PC-3 (cell line): Measurements from ENCODE around the gene STAT5B. TPM values are rescaled to one million over a fixed set of nuclear protein-coding genes. Genes with fewer than 3 reads are reported as not detected.

Source experiments
- ATAC-seq: fragments of 200-7000 bp; cut with Tn5 transposase; 2 replicates; pipeline ENCODE4 v1.9.1; 2020; ENCODE audit warnings: mild to moderate bottlenecking, moderate library complexity
- BruUV-seq: library from RNA; stranded (reverse); fragments of 400-500 nt; replicated peaks from 2 replicates; lab custom pipeline; 2021; lab: Mats Ljungman, UMichigan
- CTCF ChIA-PET: fragments of 300-600 bp; sonication (Branson Sonifier 250); formaldehyde crosslinking; loops from one replicate; lab custom pipeline; 2022; ENCODE audit warnings: antibody characterized with exemption; lab: Charles Lee
- POLR2A ChIA-PET: fragments of 300-600 bp; sonication (Branson Sonifier 250); formaldehyde crosslinking; loops from one replicate; lab custom pipeline; 2022; ENCODE audit warnings: antibody characterized with exemption; ENCODE audit not compliant: unreplicated experiment; lab: Charles Lee
- DNase-seq: peaks from one replicate; pipeline ENCODE4 v3.0.0-alpha.2; 2015
- H2AFZ ChIP-seq: fragments of 300-600 bp; sonication (generic); 2 replicates; pipeline ENCODE4 v1.6.0; 2016; ENCODE audit warnings: antibody characterized with exemption, low read length
- H3F3A ChIP-seq: fragments of 300-600 bp; sonication (generic); one replicate; pipeline ENCODE4 v1.6.0; 2017; ENCODE audit warnings: antibody characterized with exemption, low read length, control low read depth, mild to moderate bottlenecking; ENCODE audit not compliant: unreplicated experiment
- H3K27ac ChIP-seq: fragments of 300-600 bp; sonication (generic); 2 replicates; pipeline ENCODE4 v1.5.1; 2016; ENCODE audit warnings: mild to moderate bottlenecking, low read length
- H3K27me3 ChIP-seq: fragments of 300-600 bp; sonication (generic); 2 replicates; pipeline ENCODE4 v1.6.1; 2016; ENCODE audit warnings: low read length, mixed read lengths
- H3K36me3 ChIP-seq: fragments of 300-600 bp; sonication (generic); 2 replicates; pipeline ENCODE4 v1.6.1; 2016; ENCODE audit warnings: low read depth, mixed run types, low read length, mixed read lengths
- H3K4me1 ChIP-seq: fragments of 300-600 bp; sonication (generic); 2 replicates; pipeline ENCODE4 v1.5.1; 2016; ENCODE audit warnings: low read length; ENCODE audit not compliant: insufficient read depth
- H3K4me2 ChIP-seq: fragments of 300-600 bp; sonication (generic); 2 replicates; pipeline ENCODE4 v1.6.0; 2016; ENCODE audit warnings: low read length
- H3K4me3 ChIP-seq: fragments of 300-600 bp; sonication (generic); 2 replicates; pipeline ENCODE4 v1.5.1; 2016; ENCODE audit warnings: mild to moderate bottlenecking, low read length, mixed read lengths
- H3K79me2 ChIP-seq: fragments of 300-600 bp; sonication (generic); 2 replicates; pipeline ENCODE4 v1.6.1; 2017; ENCODE audit warnings: low read length, mixed read lengths
- H3K9ac ChIP-seq: fragments of 300-600 bp; sonication (generic); 2 replicates; pipeline ENCODE4 v1.6.0; 2016; ENCODE audit warnings: mild to moderate bottlenecking, low read length
- H3K9me2 ChIP-seq: fragments of 300-600 bp; sonication (generic); replicated peaks from 2 replicates; pipeline ENCODE4 v1.6.1; 2016; ENCODE audit warnings: mixed run types, low read length, mixed read lengths
- H3K9me3 ChIP-seq: fragments of 300-600 bp; sonication (generic); 2 replicates; pipeline ENCODE4 v1.6.1; 2016; ENCODE audit warnings: low read length, mixed read lengths
- H4K20me1 ChIP-seq: fragments of 300-600 bp; sonication (generic); 2 replicates; pipeline ENCODE4 v1.6.1; 2016; ENCODE audit warnings: low read length, mixed read lengths
- EZH2 ChIP-seq: fragments of 300-600 bp; sonication (generic); IDR thresholded peaks from one replicate; pipeline ENCODE4 v1.6.1; 2017; ENCODE audit warnings: antibody characterized with exemption, mild to moderate bottlenecking, low read length; ENCODE audit not compliant: unreplicated experiment
- EZH2phosphoT487 ChIP-seq: fragments of 300-600 bp; sonication (generic); IDR thresholded peaks from 2 replicates; pipeline ENCODE4 v1.6.1; 2018; ENCODE audit warnings: mild to moderate bottlenecking, antibody characterized with exemption, low read length, borderline replicate concordance
- intact Hi-C: fragments of 100-400 bp; cut with micrococcal nuclease; formaldehyde crosslinking; loops from 2 replicates; pipeline ENCODE4 v1.9.0; 2023
- total RNA-seq: library from RNA; depleted of rRNA; stranded (reverse); fragments of >200 nt; gene quantifications from 2 replicates; pipeline ENCODE4 v1.2.3, GENCODE V29; 2014
- TF ChIP-seq, protein P1 (sequence below): fragments of 300-600 bp; sonication (generic); conservative IDR thresholded peaks from 2 replicates; pipeline ENCODE4 v1.5.1; 2017; ENCODE audit warnings: antibody characterized with exemption, low read depth, mild to moderate bottlenecking, low read length

STAT5B gene
- total RNA-seq, 1 experiment from 2014 or later: not detected

DNA sequence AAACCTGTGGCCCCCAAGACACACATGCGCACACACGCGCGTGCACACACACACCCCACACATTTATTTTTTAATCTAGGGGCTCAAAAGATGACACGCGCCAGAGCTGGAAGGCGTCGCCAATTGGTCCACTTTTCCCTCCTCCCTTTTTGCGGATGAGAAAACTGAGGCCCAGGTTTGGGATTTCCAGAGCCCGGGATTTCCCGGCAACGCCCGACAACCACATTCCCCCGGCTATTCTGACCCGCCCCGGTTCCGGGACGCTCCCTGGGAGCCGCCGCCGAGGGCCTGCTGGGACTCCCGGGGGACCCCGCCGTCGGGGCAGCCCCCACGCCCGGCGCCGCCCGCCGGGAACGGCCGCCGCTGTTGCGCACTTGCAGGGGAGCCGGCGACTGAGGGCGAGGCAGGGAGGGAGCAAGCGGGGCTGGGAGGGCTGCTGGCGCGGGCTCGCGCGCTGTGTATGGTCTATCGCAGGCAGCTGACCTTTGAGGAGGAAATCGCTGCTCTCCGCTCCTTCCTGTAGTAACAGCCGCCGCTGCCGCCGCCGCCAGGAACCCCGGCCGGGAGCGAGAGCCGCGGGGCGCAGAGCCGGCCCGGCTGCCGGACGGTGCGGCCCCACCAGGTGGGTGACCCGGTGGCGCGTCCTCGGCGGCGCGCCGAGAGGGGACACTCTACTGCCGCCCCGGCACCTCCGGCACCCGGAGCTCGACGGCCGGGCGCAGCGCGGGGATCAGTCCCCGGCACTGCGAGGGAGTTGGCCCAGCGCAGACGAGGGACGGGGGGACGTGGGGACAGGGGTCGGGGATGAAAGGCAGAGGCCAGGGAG, 12.0 kb upstream of the STAT5B start, which contains the start of gene STAT5A:
STAT5A (plus strand) TSS at position 522 of the 826 bp plus-strand sequence. CDS start 914 bp downstream, outside the sequence.
- POLR2A ChIA-PET: no interaction called here
- H3K9ac ChIP-seq: no peak within 1 kb of the TSS
- intact Hi-C loops: no loop called here
- no peak within 1 kb of the TSS for H2AFZ ChIP-seq
- H3K9me3 ChIP-seq: no peaks in the 10 kb centered on the region
- no peak within 1 kb of the TSS for H3K4me2 ChIP-seq
- no peaks in the 10 kb centered on the region for H3K79me2 ChIP-seq
- no peaks in the 10 kb centered on the region for H3F3A ChIP-seq
- ATAC-seq (no peak), DNase-seq (no peak)
- CTCF ChIA-PET: no interaction called here
- TF ChIP-seq EZH2: no peak
- TF ChIP-seq EZH2phosphoT487: no peak
- TF ChIP-seq, protein P1, sequence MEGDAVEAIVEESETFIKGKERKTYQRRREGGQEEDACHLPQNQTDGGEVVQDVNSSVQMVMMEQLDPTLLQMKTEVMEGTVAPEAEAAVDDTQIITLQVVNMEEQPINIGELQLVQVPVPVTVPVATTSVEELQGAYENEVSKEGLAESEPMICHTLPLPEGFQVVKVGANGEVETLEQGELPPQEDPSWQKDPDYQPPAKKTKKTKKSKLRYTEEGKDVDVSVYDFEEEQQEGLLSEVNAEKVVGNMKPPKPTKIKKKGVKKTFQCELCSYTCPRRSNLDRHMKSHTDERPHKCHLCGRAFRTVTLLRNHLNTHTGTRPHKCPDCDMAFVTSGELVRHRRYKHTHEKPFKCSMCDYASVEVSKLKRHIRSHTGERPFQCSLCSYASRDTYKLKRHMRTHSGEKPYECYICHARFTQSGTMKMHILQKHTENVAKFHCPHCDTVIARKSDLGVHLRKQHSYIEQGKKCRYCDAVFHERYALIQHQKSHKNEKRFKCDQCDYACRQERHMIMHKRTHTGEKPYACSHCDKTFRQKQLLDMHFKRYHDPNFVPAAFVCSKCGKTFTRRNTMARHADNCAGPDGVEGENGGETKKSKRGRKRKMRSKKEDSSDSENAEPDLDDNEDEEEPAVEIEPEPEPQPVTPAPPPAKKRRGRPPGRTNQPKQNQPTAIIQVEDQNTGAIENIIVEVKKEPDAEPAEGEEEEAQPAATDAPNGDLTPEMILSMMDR: no peak
- H3K4me3 ChIP-seq: no peak within 1 kb of the TSS
- H3K4me1 ChIP-seq: no peaks in the 10 kb centered on the region
- no peaks in the 10 kb centered on the region for H3K9me2 ChIP-seq
- H3K27ac ChIP-seq: no peak within 1 kb of the TSS
- no peaks in the 10 kb centered on the region for H3K27me3 ChIP-seq
- H4K20me1 ChIP-seq: no peaks in the 10 kb centered on the region
- no peaks in the 10 kb centered on the region for H3K36me3 ChIP-seq
- no TSS peak for BruUV-seq

DNA sequence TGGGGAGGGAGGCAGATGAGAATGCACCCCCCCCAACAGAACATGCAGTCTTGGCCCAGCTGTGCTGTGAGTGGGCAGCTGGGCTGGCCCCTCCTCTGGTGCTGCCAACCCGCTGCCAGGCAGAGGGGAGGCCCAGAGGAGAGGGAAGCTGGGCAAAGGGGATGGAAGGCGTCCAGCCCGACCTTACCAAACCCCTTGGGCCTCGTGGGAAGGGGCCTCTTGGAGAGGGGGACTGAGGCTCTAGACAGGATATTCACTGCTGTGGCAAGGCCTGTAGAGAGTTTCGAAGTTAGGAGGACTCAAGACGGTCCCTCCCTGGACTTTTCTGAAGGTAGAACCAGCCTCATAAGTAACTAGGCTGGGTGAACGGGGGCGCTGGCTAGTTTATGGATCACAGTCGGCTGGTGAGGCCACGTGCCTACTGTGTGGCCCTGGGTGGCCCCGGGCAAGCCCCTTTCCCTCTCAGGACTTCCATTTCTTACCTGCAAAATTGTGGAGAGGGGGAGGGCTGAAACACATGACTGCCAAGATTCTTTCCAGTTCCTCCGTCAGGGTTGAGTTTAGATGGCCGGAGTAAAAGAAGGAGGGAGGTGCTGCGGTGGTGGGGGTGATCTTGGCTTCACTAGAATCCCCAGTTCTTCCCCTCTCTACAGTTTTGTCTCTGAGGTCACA, 11.2 kb upstream of the STAT5B start:
- Histone ChIP-seq H3K4me3 (no peak overlapping the region), H3K9ac (no peak overlapping the region), H3K27me3 (no peaks in the 10 kb centered on the region), H3K9me2 (no peaks in the 10 kb centered on the region), H3K79me2 (no peaks in the 10 kb centered on the region), H3K27ac (no peak overlapping the region), H3K9me3 (no peaks in the 10 kb centered on the region), H4K20me1 (no peaks in the 10 kb centered on the region), H3K4me2 (no peak overlapping the region), H3K4me1 (no peaks in the 10 kb centered on the region), H3F3A (no peaks in the 10 kb centered on the region), H2AFZ (no peak overlapping the region), H3K36me3 (no peaks in the 10 kb centered on the region)
- ChIA-PET POLR2A (no interaction called here), CTCF (no interaction called here)
- no TSS peak for BruUV-seq
- ATAC-seq: no peak
- intact Hi-C loops: no loop called here
- no peak for DNase-seq
- TF ChIP-seq EZH2phosphoT487 (no peak), EZH2 (no peak)
- TF ChIP-seq, protein P1: no peak
